ENCODE data around the gene PTPN14.

PTPN14 gene

DNA sequence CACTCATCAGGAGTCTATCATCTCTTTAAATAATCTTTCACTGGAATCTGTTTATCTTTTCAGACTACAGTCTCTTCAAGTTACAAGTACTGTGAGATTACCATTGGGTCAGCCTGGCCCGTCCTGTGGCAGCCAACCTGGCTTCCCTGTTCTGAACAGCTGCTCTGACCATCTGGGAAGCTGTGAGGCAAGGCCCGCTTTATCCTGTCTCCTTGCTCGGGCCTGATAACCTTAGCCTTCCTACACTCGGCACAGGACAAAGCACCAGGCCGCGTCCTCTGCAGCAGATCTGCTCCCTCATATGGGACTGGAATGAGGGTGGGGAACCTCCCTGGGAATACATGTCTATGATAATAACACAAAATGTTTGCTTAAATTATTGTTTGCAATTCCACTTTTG lies 113.3 kb downstream of the PTPN14 start:
- DNase-seq (ENCODE audit: low read depth in 2 of 2, low spot score in 1 of 2) = no peak

DNA sequence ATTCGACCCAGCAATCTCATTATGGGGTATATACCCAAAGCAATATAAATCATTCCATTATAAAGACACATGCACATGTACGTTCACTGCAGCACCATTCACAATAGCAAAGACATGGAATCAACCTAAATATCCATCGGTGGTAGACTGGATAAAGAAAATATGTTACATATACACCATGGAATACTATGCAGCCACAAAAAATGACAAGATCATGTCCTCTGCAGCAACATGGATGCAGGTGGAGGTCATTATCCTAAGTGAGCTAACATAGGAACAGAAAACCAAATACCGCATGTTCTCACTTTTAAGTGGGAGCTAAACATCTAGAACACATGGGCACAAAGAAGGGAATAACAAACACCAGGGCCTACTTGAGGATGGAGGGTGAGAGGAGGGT lies 115.5 kb downstream of the PTPN14 start:
- DNase-seq (ENCODE audit: low read depth in 2 of 2, low spot score in 1 of 2) = no peak

DNA sequence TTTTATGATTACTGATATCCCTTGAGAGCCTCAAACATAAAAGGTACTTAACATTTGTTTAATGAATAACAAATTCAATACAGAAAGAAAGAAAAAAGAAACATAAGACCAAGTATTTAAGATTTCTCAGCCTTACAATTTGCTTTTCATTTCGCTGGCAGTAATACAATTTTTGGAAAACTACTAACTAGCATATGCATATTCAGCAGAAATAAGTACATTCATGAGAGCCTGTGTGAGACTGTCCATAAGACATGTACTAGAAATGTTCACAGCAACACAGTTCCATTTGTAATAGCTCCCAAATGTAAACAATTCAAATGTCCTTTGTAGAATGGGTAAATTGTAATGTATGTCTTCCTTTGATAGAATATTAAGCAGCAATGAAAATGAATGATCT lies 119.2 kb downstream of the PTPN14 start:
- no peak for DNase-seq (ENCODE audit: low read depth in 2 of 2, low spot score in 1 of 2)

DNA sequence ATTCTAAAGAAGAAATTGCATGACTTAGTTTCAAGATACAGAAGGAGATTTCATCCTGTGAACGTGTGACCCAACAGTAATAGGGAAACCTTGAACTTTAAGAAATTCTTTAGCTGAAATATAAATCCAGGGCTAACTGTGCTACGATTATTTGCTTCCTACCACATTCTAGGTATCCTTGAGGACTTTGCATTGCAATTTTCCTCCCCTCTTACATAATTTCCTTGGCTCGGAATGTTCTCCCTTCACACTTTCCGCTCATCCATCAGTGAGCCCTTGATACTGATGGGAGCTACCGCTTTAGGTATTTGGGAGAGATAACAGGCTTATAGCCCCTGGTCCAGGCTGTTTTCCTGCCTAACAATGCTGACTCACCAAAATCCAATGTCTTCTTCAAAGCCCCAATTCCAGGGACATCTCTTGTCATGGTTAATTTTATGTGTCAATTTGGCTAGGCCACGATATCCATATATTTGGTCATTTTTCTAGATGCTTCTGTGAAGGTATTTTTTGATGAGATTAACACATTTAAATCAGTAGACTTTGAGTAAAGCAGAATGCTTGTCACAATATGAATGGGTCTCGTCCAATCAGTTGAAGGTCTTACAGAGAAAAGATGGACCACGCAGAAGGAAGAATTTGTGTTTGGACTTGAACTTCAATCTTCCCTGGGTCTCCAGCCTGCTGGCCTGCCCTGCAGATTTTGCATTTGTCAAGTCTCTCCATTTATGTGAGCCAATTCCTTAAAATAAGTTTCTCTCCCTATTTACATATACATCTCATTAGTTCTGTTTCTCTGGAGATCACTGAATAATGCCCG lies 121.2 kb downstream of the PTPN14 start:
- no peak for DNase-seq (ENCODE audit: low read depth in 2 of 2, low spot score in 1 of 2)

DNA sequence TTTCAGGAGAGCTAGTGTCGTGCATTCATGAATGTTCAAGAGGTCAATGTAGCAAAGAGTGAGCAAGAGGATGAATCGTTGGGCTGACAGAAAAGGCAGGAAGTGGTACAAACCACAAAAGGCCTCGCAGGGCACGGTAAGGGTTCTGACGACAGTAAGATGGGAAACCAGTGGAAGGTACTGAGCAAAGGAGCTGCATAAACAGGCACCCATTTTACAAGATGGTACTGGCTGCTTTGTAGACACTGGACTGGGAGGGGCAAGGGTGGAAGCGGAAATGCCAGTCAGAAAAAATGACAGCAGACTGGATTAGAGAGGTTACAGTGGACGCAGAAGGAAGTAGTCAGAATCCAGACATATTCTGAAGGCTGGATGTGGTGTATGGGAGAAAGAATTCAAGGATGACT lies 123.5 kb downstream of the PTPN14 start:
- peak; percentile 12 to 13 for DNase-seq (ENCODE audit: low read depth in 2 of 2, low spot score in 1 of 2)

DNA sequence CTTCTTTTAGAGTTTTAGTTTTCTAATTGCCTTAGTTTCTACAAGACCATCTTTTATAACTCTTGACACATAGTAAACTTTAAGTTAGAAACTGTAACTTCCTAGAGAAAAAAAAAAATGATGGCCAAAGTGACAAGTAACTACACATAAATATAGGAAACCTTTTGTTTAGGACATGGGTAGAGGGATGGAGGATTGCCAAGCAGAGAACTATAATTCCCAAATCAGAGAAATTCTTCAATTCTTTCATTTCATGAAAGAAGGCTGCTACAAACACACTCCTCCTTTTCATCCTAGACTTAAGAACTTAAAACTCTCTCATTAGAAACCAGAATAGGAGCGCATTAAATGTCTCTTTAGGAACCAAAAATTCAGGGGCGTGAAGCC lies 125.0 kb downstream of the PTPN14 start:
- no peak for DNase-seq (ENCODE audit: low read depth in 2 of 2, low spot score in 1 of 2)

- DNase-seq (ENCODE audit: low read depth in 2 of 2, low spot score in 1 of 2) = no peak
Observed at GRCh38 chr1:214425716-214426425, 125.5 kb downstream of the PTPN14 start.

DNA sequence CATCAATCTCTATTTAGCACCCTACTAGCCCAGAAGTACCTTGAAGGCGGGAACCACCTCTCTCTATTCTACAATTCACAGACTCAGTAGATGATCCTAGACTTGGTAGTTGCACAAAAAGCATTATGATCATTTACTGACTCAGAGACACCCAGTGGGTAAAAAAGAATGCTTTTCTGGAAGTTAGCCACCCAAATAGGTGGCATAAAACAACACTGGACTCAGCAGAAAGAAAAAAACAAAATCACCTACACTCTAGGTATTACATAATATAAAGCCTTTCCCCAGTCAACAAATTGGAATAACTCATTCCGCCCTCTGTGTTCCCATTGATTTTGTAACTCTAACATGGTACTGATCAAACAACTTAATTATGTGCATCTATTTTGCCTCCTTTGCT lies 126.3 kb downstream of the PTPN14 start:
- DNase-seq (ENCODE audit: low read depth in 2 of 2, low spot score in 1 of 2) = no peak

- DNase-seq (ENCODE audit: low read depth in 2 of 2, low spot score in 1 of 2) = no peak
Observed at GRCh38 chr1:214423045-214423444, 128.4 kb downstream of the PTPN14 start.

- no peak for DNase-seq (ENCODE audit: low read depth in 2 of 2, low spot score in 1 of 2)
Observed at GRCh38 chr1:214422137-214422671, 129.2 kb downstream of the PTPN14 start.

DNA sequence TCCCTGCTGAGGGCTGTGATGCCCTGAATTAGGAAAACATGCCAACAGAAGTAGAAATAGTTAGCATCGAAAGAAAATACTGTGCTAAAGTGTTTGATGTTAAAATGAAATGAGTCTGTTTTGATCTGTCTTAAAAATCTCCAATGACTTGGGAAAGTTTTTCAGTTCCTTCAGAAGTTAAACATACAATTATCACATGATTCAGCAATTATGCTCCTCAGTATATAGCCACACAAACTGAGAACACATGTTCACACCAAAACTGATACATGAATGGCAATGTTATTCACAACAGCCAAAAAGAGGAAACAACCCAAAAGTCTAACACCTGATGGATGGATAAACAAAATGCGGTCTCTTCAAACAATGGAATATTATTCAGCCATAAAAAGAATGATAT lies 130.6 kb downstream of the PTPN14 start:
- no peak for DNase-seq (ENCODE audit: low read depth in 2 of 2, low spot score in 1 of 2)

DNA sequence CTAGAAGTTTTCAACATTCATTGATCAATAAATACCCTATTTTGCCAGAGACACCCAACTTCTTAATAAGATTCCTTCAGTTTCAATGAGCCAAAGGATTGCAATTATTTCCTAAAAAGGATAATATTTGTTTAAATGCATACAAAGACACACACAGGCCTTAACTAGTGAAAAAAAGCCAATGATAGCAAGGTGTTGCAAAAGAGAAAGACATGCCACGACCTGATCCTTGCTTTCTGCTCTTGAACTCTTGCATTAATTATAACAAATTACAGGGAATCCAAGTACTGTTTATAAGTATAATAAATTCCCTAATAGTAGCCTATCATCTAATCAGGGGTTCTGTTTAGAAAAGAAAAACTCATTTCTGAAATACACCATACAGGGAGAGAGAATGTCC lies 131.1 kb downstream of the PTPN14 start:
- DNase-seq (ENCODE audit: low read depth in 2 of 2, low spot score in 1 of 2) = no peak

DNA sequence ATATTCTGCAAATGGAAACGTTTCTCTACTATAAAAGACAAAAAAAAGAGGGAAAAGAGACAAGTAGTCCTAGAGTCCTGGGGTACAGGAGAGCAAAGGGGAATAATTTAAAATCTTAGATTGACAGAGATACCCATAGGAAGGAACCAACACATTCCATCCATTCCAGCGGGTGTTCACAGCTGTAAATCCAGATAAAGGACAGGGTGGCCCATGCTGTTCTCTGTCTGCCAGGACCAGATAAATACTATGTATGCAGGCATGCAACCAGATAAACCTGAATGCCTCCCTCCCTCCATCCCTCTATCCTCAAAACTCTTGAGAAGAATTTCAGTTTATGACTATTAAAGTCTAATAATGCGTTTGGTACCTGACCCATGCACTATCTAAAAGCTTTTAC lies 131.8 kb downstream of the PTPN14 start:
- DNase-seq (ENCODE audit: low read depth in 2 of 2, low spot score in 1 of 2) = no peak

GRCh38 chr1:214418391-214418790 lies 133.0 kb downstream of the PTPN14 start:
- no peak for DNase-seq (ENCODE audit: low read depth in 2 of 2, low spot score in 1 of 2)

DNA sequence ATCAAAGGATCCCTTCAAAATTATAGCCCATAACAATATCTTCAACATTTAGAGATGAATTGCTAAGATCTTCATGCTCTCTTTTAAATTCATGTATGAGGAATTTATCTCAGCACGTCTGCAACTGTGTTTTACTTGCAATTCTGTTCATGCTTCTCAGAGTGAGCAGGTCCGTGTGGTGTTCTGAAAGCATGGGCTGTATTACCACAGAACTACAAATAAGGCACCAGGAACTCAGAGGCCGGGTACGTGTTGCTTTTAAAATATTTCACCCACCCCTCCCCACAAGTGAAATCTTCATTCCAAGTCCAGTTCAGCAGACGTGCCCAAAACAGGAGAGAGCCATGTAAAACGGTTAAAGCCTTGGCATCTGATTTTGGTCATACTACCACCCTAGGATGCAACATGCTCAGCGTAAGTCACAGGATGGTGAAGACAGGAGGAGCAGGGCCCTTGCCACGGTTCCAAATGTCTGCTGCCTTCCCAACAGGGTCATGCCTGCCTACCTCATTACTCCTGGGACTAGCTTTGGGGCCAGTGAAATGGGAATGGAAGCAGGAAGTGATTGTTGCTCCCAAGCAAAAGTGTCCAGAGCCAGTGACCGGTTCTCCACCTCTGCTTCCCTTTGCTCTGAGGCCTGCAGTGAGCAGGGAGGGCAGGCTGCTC lies 133.7 kb downstream of the PTPN14 start:
- DNase-seq (ENCODE audit: low read depth in 2 of 2, low spot score in 1 of 2) = no peak

GRCh38 chr1:214416858-214417257 lies 134.5 kb downstream of the PTPN14 start:
- no peak for DNase-seq (ENCODE audit: low read depth in 2 of 2, low spot score in 1 of 2)

- DNase-seq (ENCODE audit: low read depth in 2 of 2, low spot score in 1 of 2) = no peak
Observed at GRCh38 chr1:214416417-214416816, 135.0 kb downstream of the PTPN14 start.

- no peak for DNase-seq (ENCODE audit: low read depth in 2 of 2, low spot score in 1 of 2)
Observed at GRCh38 chr1:214415131-214415530, 136.3 kb downstream of the PTPN14 start.

- DNase-seq (ENCODE audit: low read depth in 2 of 2, low spot score in 1 of 2) = no peak
Observed at GRCh38 chr1:214414691-214415090, 136.7 kb downstream of the PTPN14 start.

GRCh38 chr1:214413315-214413714 lies 138.1 kb downstream of the PTPN14 start:
- no peak for DNase-seq (ENCODE audit: low read depth in 2 of 2, low spot score in 1 of 2)

- no peak for DNase-seq (ENCODE audit: low read depth in 2 of 2, low spot score in 1 of 2)
Observed at GRCh38 chr1:214404571-214405213, 146.7 kb downstream of the PTPN14 start.
